RWPE2 (cell line): ENCODE measurements around the gene MTFR1L.

ENCODE experiments used
- ATAC-seq: fragments of 200-7000 bp; cut with Tn5 transposase; 3 replicates; pipeline ENCODE4 v1.9.1; 2021; ENCODE audit warnings: low read depth
- DNase-seq: peaks from one replicate; pipeline ENCODE4 v3.0.0-alpha.2; 2020; ENCODE audit warnings: low spot score
- H3K27ac ChIP-seq: fragments of 450-650 bp; 2 replicates; pipeline ENCODE4 v1.5.1; 2017; ENCODE audit warnings: mild to moderate bottlenecking; ENCODE audit not compliant: poor library complexity, severe bottlenecking
- H3K27me3 ChIP-seq: fragments of 250-450 bp; sonication (Bioruptor Pico); 2 replicates; pipeline ENCODE4 v1.5.1; 2021; ENCODE audit warnings: mild to moderate bottlenecking, moderate library complexity; ENCODE audit not compliant: insufficient read depth, poor library complexity, severe bottlenecking
- H3K36me3 ChIP-seq: fragments of 250-450 bp; sonication (Bioruptor Pico); 2 replicates; pipeline ENCODE4 v1.5.1; 2020; ENCODE audit warnings: low read depth, mild to moderate bottlenecking, moderate library complexity
- H3K4me1 ChIP-seq: fragments of 250-450 bp; sonication (Bioruptor Pico); 2 replicates; pipeline ENCODE4 v1.5.1; 2021; ENCODE audit warnings: mild to moderate bottlenecking, moderate library complexity; ENCODE audit not compliant: insufficient read depth, poor library complexity, severe bottlenecking
- H3K4me3 ChIP-seq: fragments of 250-450 bp; sonication (Bioruptor Pico); 2 replicates; pipeline ENCODE4 v1.5.1; 2021; ENCODE audit warnings: mild to moderate bottlenecking, moderate library complexity; ENCODE audit not compliant: severe bottlenecking
- H3K9me3 ChIP-seq: fragments of 250-450 bp; sonication (Bioruptor Pico); 2 replicates; pipeline ENCODE4 v1.5.1; 2021; ENCODE audit warnings: mild to moderate bottlenecking, moderate library complexity; ENCODE audit not compliant: severe bottlenecking
- CTCF ChIP-seq: fragments of 450-650 bp; IDR thresholded peaks from one replicate; pipeline ENCODE4 v1.5.1; 2017; ENCODE audit warnings: mild to moderate bottlenecking, moderate library complexity; ENCODE audit not compliant: poor library complexity, severe bottlenecking

The MTFR1L gene

GRCh38 chr1:25866288-25866687 lies 46.5 kb downstream of the MTFR1L start:
- Histone ChIP-seq H3K27me3 (no peaks in the 10 kb centered on the region), H3K4me3 (no peak overlapping the region), H3K9me3 (no peaks in the 10 kb centered on the region), H3K36me3 (peaks cover 50% of the 10 kb centered on the region), H3K27ac (no peak overlapping the region), H3K4me1 (peaks cover 7% of the 10 kb centered on the region)
- no peak for DNase-seq
- no peak for TF ChIP-seq CTCF
- ATAC-seq, result no peak

GRCh38 chr1:25867210-25867991 lies 47.6 kb downstream of the MTFR1L start:
- H3K9me3 ChIP-seq, result no peaks in the 10 kb centered on the region
- H3K4me1 ChIP-seq, result peaks cover 17% of the 10 kb centered on the region
- DNase-seq (peak; percentile 18), ATAC-seq (no peak)
- H3K36me3 ChIP-seq, result peaks cover 48% of the 10 kb centered on the region
- no peak overlapping the region for H3K4me3 ChIP-seq
- TF ChIP-seq CTCF, result no peak
- no peaks in the 10 kb centered on the region for H3K27me3 ChIP-seq
- no peak overlapping the region for H3K27ac ChIP-seq

GRCh38 chr1:25869909-25870606 lies 50.3 kb downstream of the MTFR1L start:
- peaks cover 29% of the 10 kb centered on the region for H3K4me1 ChIP-seq
- DNase-seq (peak; percentile 43), ATAC-seq (no peak)
- H3K9me3 ChIP-seq, result no peaks in the 10 kb centered on the region
- no peak overlapping the region for H3K27ac ChIP-seq
- H3K36me3 ChIP-seq, result peaks cover 40% of the 10 kb centered on the region
- no peak overlapping the region for H3K4me3 ChIP-seq
- no peak for TF ChIP-seq CTCF
- H3K27me3 ChIP-seq, result no peaks in the 10 kb centered on the region

- H3K4me1 ChIP-seq, result peaks cover 29% of the 10 kb centered on the region
- H3K4me3 ChIP-seq, result no peak overlapping the region
Measured at GRCh38 chr1:25870614-25871013, 50.9 kb downstream of the MTFR1L start.

More at GRCh38 chr1:25870614-25871013, 50.9 kb downstream of the MTFR1L start:
- Histone ChIP-seq H3K27me3 (no peaks in the 10 kb centered on the region), H3K36me3 (peaks cover 40% of the 10 kb centered on the region), H3K27ac (peak overlapping the region; percentile 71), H3K9me3 (no peaks in the 10 kb centered on the region)
- no peak for TF ChIP-seq CTCF
- no peak for ATAC-seq
- DNase-seq, result no peak
